NCI-H2107 treated with DMSO at 0.1 percent for 48 hours (cell line): ENCODE results near the gene PRKAR1B.
"Not testable (repeated sequence)": the region's sequence is repeated elsewhere in the genome, so short reads cannot be mapped to it uniquely, and the experiment has no call there.

Source experiments
- DNase-seq: peaks from one replicate; lab custom pipeline; 2025; ENCODE audit not compliant: unreplicated experiment; lab: John Stamatoyannopoulos, UW

The PRKAR1B gene

GRCh38 chr7:628826-629225 is 98.3 kb downstream of the PRKAR1B start:
- DNase-seq: no peak

GRCh38 chr7:628402-628763 is 98.7 kb downstream of the PRKAR1B start:
- DNase-seq: no peak

- DNase-seq: no peak
Observed at GRCh38 chr7:627661-628401, 99.2 kb downstream of the PRKAR1B start.

GRCh38 chr7:625376-625971 is 101.6 kb downstream of the PRKAR1B start:
- DNase-seq: no peak

GRCh38 chr7:623464-623863 is 103.6 kb downstream of the PRKAR1B start:
- no peak for DNase-seq

GRCh38 chr7:621572-622285 is 105.4 kb downstream of the PRKAR1B start:
- no peak for DNase-seq

GRCh38 chr7:620885-621284 is 106.2 kb downstream of the PRKAR1B start:
- DNase-seq: no peak

GRCh38 chr7:620056-620455 is 107.0 kb downstream of the PRKAR1B start:
- no peak for DNase-seq

- DNase-seq: no peak
Observed at GRCh38 chr7:619368-619840, 107.7 kb downstream of the PRKAR1B start.

GRCh38 chr7:618539-619367 is 108.3 kb downstream of the PRKAR1B start:
- DNase-seq: no peak

GRCh38 chr7:617614-618538 is 109.2 kb downstream of the PRKAR1B start:
- DNase-seq: no peak

GRCh38 chr7:613442-614140 is 113.5 kb downstream of the PRKAR1B start:
- DNase-seq: no peak

- DNase-seq: not testable (repeated sequence)
Observed at GRCh38 chr7:611837-612236, 115.2 kb downstream of the PRKAR1B start.

GRCh38 chr7:611281-611810 is 115.7 kb downstream of the PRKAR1B start:
- no peak for DNase-seq

- no peak for DNase-seq
Observed at GRCh38 chr7:610531-611280, 116.4 kb downstream of the PRKAR1B start.

GRCh38 chr7:610141-610530 is 116.9 kb downstream of the PRKAR1B start:
- DNase-seq: no peak

GRCh38 chr7:609365-609764 is 117.7 kb downstream of the PRKAR1B start:
- no peak for DNase-seq

- no peak for DNase-seq
Observed at GRCh38 chr7:608954-609353, 118.1 kb downstream of the PRKAR1B start.

GRCh38 chr7:608361-608760 is 118.7 kb downstream of the PRKAR1B start:
- no peak for DNase-seq
